HFF-Myc (cell line): ENCODE data around the gene CORO7.

Source experiments
- DNase-seq: peaks from one replicate; pipeline ENCODE4 v3.0.0-alpha.2; 2011; ENCODE audit warnings: low read depth; ENCODE audit errors: extremely low read depth
- H3K4me3 ChIP-seq: replicated peaks from 2 replicates; pipeline ENCODE4 v1.5.1; 2011; ENCODE audit warnings: low read depth, mild to moderate bottlenecking, control low read depth, low read length
- TF ChIP-seq, protein P1 (sequence below): IDR thresholded peaks from 2 replicates; pipeline ENCODE4 v1.5.1; 2012; ENCODE audit warnings: mild to moderate bottlenecking, low read depth, low read length, control low read depth; ENCODE audit errors: missing control alignments

Gene CORO7

DNA sequence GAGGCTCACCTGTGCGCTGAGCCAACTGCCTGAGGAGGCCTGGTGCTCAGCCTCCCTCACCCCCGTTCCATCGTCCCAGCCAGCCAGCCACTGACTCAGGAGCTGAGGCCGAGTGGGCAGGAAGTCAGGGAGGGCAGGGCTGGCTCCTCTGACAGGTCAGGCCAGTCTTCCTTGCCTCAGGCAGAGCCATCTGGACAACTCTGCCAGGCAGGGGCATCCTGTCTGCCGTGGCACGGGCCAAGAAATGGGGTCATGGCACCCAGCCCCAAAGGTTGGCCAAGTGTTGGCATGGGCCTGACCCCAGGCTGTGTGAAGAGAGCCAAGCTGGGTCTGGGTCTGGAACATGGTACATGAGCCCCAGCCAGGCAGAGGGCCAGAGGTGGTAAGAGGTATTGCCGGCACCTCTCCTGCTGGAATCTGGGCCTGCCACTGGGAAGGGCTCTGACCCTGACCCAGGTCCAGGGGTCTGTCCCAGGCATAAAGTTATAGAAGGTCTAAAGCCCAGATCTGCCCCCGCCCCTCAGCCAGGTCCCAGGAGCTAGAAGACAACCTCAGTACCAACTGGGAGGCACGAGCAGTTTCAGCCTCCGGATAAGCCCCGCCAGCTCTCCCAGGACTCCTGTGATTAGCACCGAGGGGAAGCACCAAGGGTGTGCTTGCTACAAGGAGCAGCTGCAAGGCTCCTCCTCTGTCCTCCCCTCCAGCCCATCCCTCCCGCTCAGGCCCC lies 47.2 kb downstream of the CORO7 start:
- TF ChIP-seq, protein P1, sequence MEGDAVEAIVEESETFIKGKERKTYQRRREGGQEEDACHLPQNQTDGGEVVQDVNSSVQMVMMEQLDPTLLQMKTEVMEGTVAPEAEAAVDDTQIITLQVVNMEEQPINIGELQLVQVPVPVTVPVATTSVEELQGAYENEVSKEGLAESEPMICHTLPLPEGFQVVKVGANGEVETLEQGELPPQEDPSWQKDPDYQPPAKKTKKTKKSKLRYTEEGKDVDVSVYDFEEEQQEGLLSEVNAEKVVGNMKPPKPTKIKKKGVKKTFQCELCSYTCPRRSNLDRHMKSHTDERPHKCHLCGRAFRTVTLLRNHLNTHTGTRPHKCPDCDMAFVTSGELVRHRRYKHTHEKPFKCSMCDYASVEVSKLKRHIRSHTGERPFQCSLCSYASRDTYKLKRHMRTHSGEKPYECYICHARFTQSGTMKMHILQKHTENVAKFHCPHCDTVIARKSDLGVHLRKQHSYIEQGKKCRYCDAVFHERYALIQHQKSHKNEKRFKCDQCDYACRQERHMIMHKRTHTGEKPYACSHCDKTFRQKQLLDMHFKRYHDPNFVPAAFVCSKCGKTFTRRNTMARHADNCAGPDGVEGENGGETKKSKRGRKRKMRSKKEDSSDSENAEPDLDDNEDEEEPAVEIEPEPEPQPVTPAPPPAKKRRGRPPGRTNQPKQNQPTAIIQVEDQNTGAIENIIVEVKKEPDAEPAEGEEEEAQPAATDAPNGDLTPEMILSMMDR: no peak
- DNase-seq: no peak
- no peak overlapping the region for H3K4me3 ChIP-seq

DNA sequence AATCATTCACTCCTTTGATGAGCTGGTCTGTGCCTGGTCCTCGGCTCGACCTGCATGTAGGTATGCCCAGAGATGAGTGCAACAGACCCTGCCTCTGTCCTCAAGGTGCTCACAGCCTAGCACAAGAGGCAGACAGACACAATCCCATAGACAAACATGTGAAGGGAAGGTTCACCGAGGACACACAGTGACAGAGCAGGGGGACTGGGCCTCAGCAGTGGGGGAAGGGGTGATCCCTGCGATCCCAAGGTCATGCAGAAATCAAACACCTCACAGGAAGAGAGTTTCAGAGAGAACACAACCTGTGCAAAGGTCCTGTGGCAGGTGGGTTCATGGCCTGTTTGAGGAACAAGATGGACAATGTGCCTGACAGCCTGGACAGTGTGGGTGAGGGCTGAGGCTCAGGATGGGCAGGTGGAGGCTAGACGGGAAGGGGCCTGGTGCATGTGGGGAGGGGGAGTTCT lies 49.0 kb downstream of the CORO7 start:
- no peak overlapping the region for H3K4me3 ChIP-seq
- TF ChIP-seq, protein P1: no peak
- DNase-seq: no peak

DNA sequence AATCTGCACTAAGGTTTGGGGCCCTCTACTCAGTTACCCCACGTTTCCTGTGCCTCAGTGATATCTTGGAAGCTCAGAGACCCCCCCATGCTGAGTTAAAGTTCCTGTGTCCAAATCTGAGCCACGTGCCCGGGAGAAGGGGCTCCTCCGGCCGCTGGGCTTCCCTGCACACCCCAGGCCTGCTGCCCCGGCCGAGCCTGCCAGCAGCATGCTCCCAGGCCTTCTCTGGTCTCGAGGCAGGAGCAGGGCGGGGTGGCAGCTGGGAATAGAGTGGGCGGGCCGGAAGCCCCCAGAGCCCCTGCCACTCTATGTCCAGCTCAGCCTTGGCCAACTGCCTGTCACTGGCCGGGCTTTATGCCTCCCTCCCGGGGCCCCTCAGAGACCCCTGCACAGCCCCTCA lies 50.4 kb downstream of the CORO7 start:
- no peak for DNase-seq
- TF ChIP-seq, protein P1: no peak
- no peak overlapping the region for H3K4me3 ChIP-seq

DNA sequence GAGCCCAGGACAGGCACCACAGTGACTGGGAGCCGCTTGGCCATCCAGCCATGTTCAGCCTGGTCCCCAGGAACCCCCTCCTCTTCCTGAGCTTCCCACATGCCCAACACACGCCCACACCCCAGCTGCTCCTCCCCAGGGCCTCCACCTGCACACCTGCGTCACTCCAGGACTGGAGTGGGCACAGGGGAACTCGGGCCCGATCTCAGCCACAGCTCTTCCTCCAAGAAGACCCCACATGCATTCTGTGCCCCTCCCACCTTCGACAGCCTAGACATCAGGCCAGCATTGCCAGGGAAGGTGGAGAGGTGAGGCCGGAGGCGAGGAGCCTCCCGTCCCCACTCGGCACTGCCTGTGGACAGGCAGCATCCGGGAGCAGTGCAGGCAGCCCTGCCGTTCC lies 50.8 kb downstream of the CORO7 start:
- DNase-seq: no peak
- no peak overlapping the region for H3K4me3 ChIP-seq
- TF ChIP-seq, protein P1: no peak

DNA sequence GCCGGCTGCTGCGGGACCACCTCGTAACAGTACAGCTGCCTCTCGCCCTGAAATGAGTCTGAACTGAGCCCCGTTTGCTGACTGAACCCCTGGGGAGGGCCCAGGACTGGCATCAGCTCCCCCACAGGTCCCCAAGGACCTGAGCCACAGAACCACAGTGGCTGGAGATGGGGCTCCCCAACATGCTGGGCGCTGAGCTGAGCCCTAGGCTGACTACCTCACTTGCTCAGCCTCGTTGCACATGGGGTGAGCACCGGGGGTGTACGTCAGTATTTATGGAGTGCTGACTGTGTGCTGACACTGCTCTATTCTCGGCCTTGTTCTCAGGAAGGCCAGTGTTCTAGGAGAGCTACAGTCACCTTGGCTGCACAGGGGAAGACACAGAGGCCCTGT lies 51.4 kb downstream of the CORO7 start:
- DNase-seq: no peak
- no peak overlapping the region for H3K4me3 ChIP-seq
- TF ChIP-seq, protein P1: no peak

DNA sequence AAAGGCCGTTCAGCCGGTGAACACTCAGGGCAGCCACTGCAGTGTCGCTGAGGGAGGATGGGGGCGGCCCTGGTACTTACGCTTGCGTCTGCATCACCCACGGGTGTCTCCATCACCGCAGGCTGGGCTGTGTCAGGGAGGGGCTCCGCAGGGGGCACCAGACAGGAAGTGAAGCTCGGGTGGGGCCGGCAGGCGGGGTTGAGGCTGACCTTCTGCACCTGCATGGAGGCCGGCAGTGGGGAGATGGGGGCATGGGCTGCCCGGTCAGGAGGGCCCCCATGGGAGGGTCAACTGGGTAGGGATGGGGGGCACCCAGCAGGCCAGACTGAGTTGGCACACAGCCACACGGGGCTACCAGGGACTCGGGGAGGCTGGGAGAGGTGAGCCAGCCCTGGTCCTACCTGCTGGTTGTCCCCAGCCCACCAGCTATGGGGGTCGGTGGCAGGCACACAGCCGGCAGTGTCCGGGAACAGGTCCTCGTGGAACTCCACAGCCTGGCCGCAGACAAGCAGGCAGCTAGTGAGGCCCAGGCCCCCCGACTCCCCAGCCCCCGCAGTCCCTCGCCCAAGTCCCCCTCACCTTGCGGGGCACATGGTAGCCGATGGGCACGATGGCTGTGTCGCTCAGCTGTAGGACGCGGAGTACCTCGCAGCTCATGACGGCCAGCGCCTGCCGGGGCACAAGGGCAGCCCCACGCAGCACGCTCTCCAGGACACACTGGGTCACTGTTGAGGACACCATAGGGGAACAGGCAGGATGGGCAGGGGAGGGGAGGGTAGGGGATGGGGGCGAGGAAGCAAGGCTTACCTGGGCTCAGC lies 52.0 kb downstream of the CORO7 start:
- TF ChIP-seq, protein P1: no peak
- no peak for DNase-seq
- H3K4me3 ChIP-seq: no peak overlapping the region
